ENCODE measurements around the gene DISC1. TPM values are rescaled to one million over a fixed set of nuclear protein-coding genes. Genes with fewer than 3 reads are reported as not detected.
A peak's percentile ranks its signal among the peaks of the same experiment; 100 is the strongest.

DISC1 gene
- total and polyA plus RNA-seq, 2 of the 13 experiments (the other 11 are each of a cell fraction or from before 2014, with no cell fraction given), result 4.2 to 4.6 TPM

DNA sequence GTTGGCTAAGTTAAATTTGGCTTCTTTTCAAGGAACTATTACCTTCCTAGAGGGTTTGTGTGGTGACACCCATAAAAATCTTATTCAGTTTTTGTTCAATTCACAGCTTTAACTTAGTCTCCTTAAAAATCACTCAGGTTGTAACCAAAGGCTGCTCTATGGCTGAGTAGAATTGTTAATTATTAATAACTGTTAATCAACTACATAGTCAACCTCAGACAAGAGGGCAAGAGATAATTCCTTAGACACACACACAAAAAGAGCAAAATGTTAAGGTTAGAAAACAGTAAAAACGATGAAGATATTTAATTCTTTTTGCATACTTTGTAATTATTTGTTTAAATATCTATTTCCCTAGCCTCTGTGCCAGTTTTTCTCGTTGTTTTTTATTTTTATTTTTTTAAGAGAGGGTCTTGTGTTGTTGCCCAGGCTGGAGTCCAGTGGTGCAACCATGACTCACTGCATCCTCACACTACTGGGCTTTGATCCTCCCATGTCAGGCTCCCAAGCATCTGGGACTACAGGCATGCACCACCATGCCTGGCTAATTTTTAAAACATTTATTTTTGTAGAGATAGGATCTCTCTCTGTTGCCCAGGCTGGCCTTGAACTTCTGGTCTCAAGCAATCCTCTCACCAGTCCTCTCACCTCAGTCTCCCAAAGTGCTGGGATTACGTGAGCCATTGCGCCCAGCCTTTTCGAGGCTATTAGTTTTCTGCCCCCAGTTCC, 215.2 kb downstream of the DISC1 start (continued):
- TF ChIP-seq ZNF766 (CRISPR knock-in tag; IDR thresholded peaks at IDR 0.05; ENCODE audit: borderline replicate concordance), result no peak
- no peak for TF ChIP-seq SP1 (IDR thresholded peaks at IDR 0.05)
- no peak for TF ChIP-seq SP1 (CRISPR knock-in tag; IDR thresholded peaks at IDR 0.05)
- TF ChIP-seq, protein P1, sequence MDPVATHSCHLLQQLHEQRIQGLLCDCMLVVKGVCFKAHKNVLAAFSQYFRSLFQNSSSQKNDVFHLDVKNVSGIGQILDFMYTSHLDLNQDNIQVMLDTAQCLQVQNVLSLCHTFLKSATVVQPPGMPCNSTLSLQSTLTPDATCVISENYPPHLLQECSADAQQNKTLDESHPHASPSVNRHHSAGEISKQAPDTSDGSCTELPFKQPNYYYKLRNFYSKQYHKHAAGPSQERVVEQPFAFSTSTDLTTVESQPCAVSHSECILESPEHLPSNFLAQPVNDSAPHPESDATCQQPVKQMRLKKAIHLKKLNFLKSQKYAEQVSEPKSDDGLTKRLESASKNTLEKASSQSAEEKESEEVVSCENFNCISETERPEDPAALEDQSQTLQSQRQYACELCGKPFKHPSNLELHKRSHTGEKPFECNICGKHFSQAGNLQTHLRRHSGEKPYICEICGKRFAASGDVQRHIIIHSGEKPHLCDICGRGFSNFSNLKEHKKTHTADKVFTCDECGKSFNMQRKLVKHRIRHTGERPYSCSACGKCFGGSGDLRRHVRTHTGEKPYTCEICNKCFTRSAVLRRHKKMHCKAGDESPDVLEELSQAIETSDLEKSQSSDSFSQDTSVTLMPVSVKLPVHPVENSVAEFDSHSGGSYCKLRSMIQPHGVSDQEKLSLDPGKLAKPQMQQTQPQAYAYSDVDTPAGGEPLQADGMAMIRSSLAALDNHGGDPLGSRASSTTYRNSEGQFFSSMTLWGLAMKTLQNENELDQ (CRISPR knock-in tag; IDR thresholded peaks at IDR 0.05; ENCODE audit: borderline replicate concordance), result no peak
- no peak for TF ChIP-seq KDM5A (IDR thresholded peaks at IDR 0.05; ENCODE audit: borderline replicate concordance, low read length)
- no peak for TF ChIP-seq ZNF747 (CRISPR knock-in tag; IDR thresholded peaks at IDR 0.05; ENCODE audit: borderline replicate concordance)
- TF ChIP-seq MZF1 (CRISPR knock-in tag; IDR thresholded peaks at IDR 0.05; ENCODE audit: borderline replicate concordance), result no peak
- TF ChIP-seq, protein P2, sequence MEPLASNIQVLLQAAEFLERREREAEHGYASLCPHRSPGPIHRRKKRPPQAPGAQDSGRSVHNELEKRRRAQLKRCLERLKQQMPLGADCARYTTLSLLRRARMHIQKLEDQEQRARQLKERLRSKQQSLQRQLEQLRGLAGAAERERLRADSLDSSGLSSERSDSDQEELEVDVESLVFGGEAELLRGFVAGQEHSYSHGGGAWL (CRISPR knock-in tag; IDR thresholded peaks at IDR 0.05), result no peak
- TF ChIP-seq ZNF720 (CRISPR knock-in tag; IDR thresholded peaks at IDR 0.05), result no peak
- no peak for TF ChIP-seq ZNF33A (CRISPR knock-in tag; IDR thresholded peaks at IDR 0.05; ENCODE audit: borderline replicate concordance)
- no peak; the same call in 1 of the 2 replicates for TF ChIP-seq PHF21A (CRISPR knock-in tag; IDR thresholded peaks at IDR 0.05)
- TF ChIP-seq ZNF264 (CRISPR knock-in tag; IDR thresholded peaks at IDR 0.05), result 0 out of 2 replicates have a peak, but pooled peaks have one; percentile 35
- TF ChIP-seq, protein P3, sequence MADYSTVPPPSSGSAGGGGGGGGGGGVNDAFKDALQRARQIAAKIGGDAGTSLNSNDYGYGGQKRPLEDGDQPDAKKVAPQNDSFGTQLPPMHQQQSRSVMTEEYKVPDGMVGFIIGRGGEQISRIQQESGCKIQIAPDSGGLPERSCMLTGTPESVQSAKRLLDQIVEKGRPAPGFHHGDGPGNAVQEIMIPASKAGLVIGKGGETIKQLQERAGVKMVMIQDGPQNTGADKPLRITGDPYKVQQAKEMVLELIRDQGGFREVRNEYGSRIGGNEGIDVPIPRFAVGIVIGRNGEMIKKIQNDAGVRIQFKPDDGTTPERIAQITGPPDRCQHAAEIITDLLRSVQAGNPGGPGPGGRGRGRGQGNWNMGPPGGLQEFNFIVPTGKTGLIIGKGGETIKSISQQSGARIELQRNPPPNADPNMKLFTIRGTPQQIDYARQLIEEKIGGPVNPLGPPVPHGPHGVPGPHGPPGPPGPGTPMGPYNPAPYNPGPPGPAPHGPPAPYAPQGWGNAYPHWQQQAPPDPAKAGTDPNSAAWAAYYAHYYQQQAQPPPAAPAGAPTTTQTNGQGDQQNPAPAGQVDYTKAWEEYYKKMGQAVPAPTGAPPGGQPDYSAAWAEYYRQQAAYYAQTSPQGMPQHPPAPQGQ (CRISPR knock-in tag; IDR thresholded peaks at IDR 0.05; ENCODE audit: borderline replicate concordance), result no peak
- TF ChIP-seq ZEB1 (IDR thresholded peaks at IDR 0.05; ENCODE audit: insufficient replicate concordance, low read depth), result no peak
- no peak for TF ChIP-seq CENPT (CRISPR knock-in tag; IDR thresholded peaks at IDR 0.05; ENCODE audit: low read depth)
- TF ChIP-seq, protein P4, sequence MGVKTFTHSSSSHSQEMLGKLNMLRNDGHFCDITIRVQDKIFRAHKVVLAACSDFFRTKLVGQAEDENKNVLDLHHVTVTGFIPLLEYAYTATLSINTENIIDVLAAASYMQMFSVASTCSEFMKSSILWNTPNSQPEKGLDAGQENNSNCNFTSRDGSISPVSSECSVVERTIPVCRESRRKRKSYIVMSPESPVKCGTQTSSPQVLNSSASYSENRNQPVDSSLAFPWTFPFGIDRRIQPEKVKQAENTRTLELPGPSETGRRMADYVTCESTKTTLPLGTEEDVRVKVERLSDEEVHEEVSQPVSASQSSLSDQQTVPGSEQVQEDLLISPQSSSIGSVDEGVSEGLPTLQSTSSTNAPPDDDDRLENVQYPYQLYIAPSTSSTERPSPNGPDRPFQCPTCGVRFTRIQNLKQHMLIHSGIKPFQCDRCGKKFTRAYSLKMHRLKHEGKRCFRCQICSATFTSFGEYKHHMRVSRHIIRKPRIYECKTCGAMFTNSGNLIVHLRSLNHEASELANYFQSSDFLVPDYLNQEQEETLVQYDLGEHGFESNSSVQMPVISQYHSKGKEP (CRISPR knock-in tag; IDR thresholded peaks at IDR 0.05), result no peak
- TF ChIP-seq ZNF367 (CRISPR knock-in tag; IDR thresholded peaks at IDR 0.05; ENCODE audit: borderline replicate concordance), result no peak
- TF ChIP-seq, protein P5, sequence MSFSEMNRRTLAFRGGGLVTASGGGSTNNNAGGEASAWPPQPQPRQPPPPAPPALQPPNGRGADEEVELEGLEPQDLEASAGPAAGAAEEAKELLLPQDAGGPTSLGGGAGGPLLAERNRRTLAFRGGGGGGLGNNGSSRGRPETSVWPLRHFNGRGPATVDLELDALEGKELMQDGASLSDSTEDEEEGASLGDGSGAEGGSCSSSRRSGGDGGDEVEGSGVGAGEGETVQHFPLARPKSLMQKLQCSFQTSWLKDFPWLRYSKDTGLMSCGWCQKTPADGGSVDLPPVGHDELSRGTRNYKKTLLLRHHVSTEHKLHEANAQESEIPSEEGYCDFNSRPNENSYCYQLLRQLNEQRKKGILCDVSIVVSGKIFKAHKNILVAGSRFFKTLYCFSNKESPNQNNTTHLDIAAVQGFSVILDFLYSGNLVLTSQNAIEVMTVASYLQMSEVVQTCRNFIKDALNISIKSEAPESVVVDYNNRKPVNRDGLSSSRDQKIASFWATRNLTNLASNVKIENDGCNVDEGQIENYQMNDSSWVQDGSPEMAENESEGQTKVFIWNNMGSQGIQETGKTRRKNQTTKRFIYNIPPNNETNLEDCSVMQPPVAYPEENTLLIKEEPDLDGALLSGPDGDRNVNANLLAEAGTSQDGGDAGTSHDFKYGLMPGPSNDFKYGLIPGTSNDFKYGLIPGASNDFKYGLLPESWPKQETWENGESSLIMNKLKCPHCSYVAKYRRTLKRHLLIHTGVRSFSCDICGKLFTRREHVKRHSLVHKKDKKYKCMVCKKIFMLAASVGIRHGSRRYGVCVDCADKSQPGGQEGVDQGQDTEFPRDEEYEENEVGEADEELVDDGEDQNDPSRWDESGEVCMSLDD (CRISPR knock-in tag; IDR thresholded peaks at IDR 0.05; ENCODE audit: borderline replicate concordance), result no peak
- TF ChIP-seq KAT8 (CRISPR knock-in tag; IDR thresholded peaks at IDR 0.05), result peak; percentile 51; the same call in 1 of the 2 replicates
- no peak for TF ChIP-seq KLF13 (CRISPR knock-in tag; IDR thresholded peaks at IDR 0.05)
- peak; percentile 83 for TF ChIP-seq TBX2 (CRISPR knock-in tag; IDR thresholded peaks at IDR 0.05; ENCODE audit: borderline replicate concordance)
